ENCODE data around the gene LMNB1. TPM values are rescaled to one million over a fixed set of nuclear protein-coding genes. Genes with fewer than 3 reads are reported as not detected.

Gene LMNB1
- total and polyA plus RNA-seq, 2 of the 13 experiments (the other 11 are each of a cell fraction or from before 2014, with no cell fraction given): 12.5 to 159 TPM

DNA sequence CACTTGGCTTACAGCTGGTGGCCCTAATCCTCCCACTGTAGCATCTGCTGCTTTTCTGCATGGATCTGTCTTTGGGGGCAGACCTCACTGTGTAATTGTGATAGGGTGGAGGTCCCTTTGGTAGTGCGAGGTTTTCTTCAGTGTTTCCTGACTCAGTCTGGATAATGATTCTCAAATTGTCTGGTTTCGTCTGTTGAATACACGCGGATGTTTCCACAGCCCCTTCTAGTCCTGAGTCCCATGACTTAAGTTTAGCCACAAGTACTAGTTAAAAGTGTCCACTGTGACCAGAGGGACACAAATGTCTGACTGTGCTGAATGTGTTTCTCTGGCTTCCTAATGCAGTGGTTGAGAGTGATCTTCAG, 70.5 kb downstream of the LMNB1 start:
- no peak overlapping the region for H3K4me3 ChIP-seq (replicated peaks in 1 of 3; ENCODE audit: insufficient read depth in 1 of 3, low read depth in 2 of 3, low read length in 3 of 3)
- no peaks in the 10 kb centered on the region for H3K9me3 ChIP-seq (ENCODE audit: low read length)
- H2AFZ ChIP-seq (ENCODE audit: low read length): no peak overlapping the region
- no peaks in the 10 kb centered on the region for H3K4me1 ChIP-seq (ENCODE audit: insufficient read depth, low read length)
- in situ Hi-C loops (cut with HindIII; ENCODE audit: extremely low pct_ligation_motif_present, low pct_unique_long_range_greater_than_20kb): no loop called here
- no peaks in the 10 kb centered on the region for H4K20me1 ChIP-seq (ENCODE audit: insufficient read depth, low read length)
- ChIA-PET CTCF (ENCODE audit: low intra/inter-chr PET ratio, low total read pairs) (no interaction called here), POLR2A (no interaction called here)
- no peaks in the 10 kb centered on the region for H3K79me2 ChIP-seq (ENCODE audit: insufficient read depth, low read length)
- no peak overlapping the region for H3K4me2 ChIP-seq (ENCODE audit: low read depth, low read length)
- ATAC-seq: no peak
- no peak for TF ChIP-seq ZBTB20 (CRISPR knock-in tag; IDR thresholded peaks at IDR 0.05; ENCODE audit: borderline replicate concordance, low read depth)
- TF ChIP-seq, protein P1, sequence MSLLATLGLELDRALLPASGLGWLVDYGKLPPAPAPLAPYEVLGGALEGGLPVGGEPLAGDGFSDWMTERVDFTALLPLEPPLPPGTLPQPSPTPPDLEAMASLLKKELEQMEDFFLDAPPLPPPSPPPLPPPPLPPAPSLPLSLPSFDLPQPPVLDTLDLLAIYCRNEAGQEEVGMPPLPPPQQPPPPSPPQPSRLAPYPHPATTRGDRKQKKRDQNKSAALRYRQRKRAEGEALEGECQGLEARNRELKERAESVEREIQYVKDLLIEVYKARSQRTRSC (CRISPR knock-in tag; IDR thresholded peaks at IDR 0.05; ENCODE audit: low read depth): no peak
- no peak for TF ChIP-seq RBM22 (optimal IDR thresholded peaks at IDR 0.05; ENCODE audit: low read length)
- no peak for TF ChIP-seq SP2 (CRISPR knock-in tag; IDR thresholded peaks at IDR 0.05)
- no peak for TF ChIP-seq ELF4 (CRISPR knock-in tag; IDR thresholded peaks at IDR 0.05; ENCODE audit: borderline replicate concordance)
- no peak for TF ChIP-seq ZNF800 (CRISPR knock-in tag; IDR thresholded peaks at IDR 0.05)
- TF ChIP-seq ZBTB49 (CRISPR knock-in tag; IDR thresholded peaks at IDR 0.05; ENCODE audit: borderline replicate concordance): no peak
- TF ChIP-seq, protein P2, sequence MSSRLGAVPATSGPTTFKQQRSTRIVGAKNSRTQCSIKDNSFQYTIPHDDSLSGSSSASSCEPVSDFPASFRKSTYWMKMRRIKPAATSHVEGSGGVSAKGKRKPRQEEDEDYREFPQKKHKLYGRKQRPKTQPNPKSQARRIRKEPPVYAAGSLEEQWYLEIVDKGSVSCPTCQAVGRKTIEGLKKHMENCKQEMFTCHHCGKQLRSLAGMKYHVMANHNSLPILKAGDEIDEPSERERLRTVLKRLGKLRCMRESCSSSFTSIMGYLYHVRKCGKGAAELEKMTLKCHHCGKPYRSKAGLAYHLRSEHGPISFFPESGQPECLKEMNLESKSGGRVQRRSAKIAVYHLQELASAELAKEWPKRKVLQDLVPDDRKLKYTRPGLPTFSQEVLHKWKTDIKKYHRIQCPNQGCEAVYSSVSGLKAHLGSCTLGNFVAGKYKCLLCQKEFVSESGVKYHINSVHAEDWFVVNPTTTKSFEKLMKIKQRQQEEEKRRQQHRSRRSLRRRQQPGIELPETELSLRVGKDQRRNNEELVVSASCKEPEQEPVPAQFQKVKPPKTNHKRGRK (CRISPR knock-in tag; IDR thresholded peaks at IDR 0.05): no peak
- no peak for TF ChIP-seq ZNF691 (CRISPR knock-in tag; IDR thresholded peaks at IDR 0.05; ENCODE audit: borderline replicate concordance, low read depth)
- TF ChIP-seq ZGPAT (CRISPR knock-in tag; IDR thresholded peaks at IDR 0.05): no peak
- no peak for TF ChIP-seq ZFP36L1 (CRISPR knock-in tag; IDR thresholded peaks at IDR 0.05)
- no peak for DNase-seq (ENCODE audit: low spot score)
- intact Hi-C loops (cut with micrococcal nuclease; ENCODE audit: unreplicated experiment): no loop called here
- H3K36me3 ChIP-seq (replicated peaks in 1 of 2; ENCODE audit: control insufficient read depth in 1 of 2, insufficient read depth in 2 of 2, low read length in 2 of 2): no peaks in the 10 kb centered on the region
- BruUV-seq (replicated peaks): no TSS peak
- FAIRE-seq: no peak
- H3K27ac ChIP-seq (ENCODE audit: extremely low read length, insufficient read depth, low read length): no peak overlapping the region
- H3K9ac ChIP-seq (ENCODE audit: insufficient read depth, low read depth, low read length): no peak overlapping the region
- H3K27me3 ChIP-seq (ENCODE audit: control insufficient read depth in 1 of 2, insufficient read depth in 2 of 2, low read length in 2 of 2): no peaks in the 10 kb centered on the region
- 81% methylated on average over 4 of the region's 4 CpGs for WGBS (ENCODE audit: low lambda C conversion rate)
